RWPE2 (cell line): ENCODE data around the gene PRTFDC1.

ENCODE experiments used
- ATAC-seq: fragments of 200-7000 bp; cut with Tn5 transposase; 3 replicates; pipeline ENCODE4 v1.9.1; 2021; ENCODE audit warnings: low read depth
- DNase-seq: peaks from one replicate; pipeline ENCODE4 v3.0.0-alpha.2; 2020; ENCODE audit warnings: low spot score
- H3K27ac ChIP-seq: fragments of 450-650 bp; 2 replicates; pipeline ENCODE4 v1.5.1; 2017; ENCODE audit warnings: mild to moderate bottlenecking; ENCODE audit not compliant: poor library complexity, severe bottlenecking
- H3K27me3 ChIP-seq: fragments of 250-450 bp; sonication (Bioruptor Pico); 2 replicates; pipeline ENCODE4 v1.5.1; 2021; ENCODE audit warnings: mild to moderate bottlenecking, moderate library complexity; ENCODE audit not compliant: insufficient read depth, poor library complexity, severe bottlenecking
- H3K36me3 ChIP-seq: fragments of 250-450 bp; sonication (Bioruptor Pico); 2 replicates; pipeline ENCODE4 v1.5.1; 2020; ENCODE audit warnings: low read depth, mild to moderate bottlenecking, moderate library complexity
- H3K4me1 ChIP-seq: fragments of 250-450 bp; sonication (Bioruptor Pico); 2 replicates; pipeline ENCODE4 v1.5.1; 2021; ENCODE audit warnings: mild to moderate bottlenecking, moderate library complexity; ENCODE audit not compliant: insufficient read depth, poor library complexity, severe bottlenecking
- H3K4me3 ChIP-seq: fragments of 250-450 bp; sonication (Bioruptor Pico); 2 replicates; pipeline ENCODE4 v1.5.1; 2021; ENCODE audit warnings: mild to moderate bottlenecking, moderate library complexity; ENCODE audit not compliant: severe bottlenecking
- H3K9me3 ChIP-seq: fragments of 250-450 bp; sonication (Bioruptor Pico); 2 replicates; pipeline ENCODE4 v1.5.1; 2021; ENCODE audit warnings: mild to moderate bottlenecking, moderate library complexity; ENCODE audit not compliant: severe bottlenecking
- CTCF ChIP-seq: fragments of 450-650 bp; IDR thresholded peaks from one replicate; pipeline ENCODE4 v1.5.1; 2017; ENCODE audit warnings: mild to moderate bottlenecking, moderate library complexity; ENCODE audit not compliant: poor library complexity, severe bottlenecking

PRTFDC1 gene

DNA sequence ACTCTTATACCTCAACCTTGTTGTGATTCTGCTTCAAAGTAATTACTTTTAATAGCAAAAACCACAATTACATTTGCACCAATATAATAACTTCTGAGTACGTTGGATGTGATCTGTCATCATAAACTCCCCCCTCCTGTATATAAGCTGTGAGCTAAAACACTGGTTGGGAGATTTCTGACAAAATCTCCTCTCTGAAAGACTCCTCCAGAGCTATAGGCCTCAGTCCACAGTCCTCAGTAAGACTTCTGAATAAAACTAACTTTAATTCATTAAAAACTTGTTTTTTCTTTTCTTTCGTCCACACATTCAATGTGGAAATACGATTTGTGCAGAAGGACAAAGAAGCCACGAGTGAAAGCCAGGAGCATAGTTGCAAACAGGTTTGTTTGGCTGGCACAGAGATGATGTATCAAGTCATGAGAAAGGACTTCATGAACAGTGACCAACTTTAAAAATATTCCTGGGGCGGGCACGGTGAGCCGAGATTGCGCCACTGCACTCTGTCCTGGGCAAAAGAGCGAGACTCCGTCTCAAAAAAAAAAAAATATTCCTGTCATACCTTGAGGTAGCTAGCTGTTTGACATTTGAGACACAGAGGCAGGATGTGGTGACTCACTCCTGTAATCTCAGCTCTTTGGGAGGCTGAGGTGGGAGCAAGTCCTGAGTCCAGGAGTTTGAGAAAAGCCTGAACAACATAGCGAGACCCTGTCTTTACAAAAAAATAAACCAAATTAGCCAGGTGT lies 137.7 kb downstream of the PRTFDC1 start:
- Histone ChIP-seq H3K27me3 (no peaks in the 10 kb centered on the region), H3K4me1 (peaks cover 15% of the 10 kb centered on the region), H3K36me3 (no peaks in the 10 kb centered on the region), H3K9me3 (no peaks in the 10 kb centered on the region), H3K4me3 (no peak overlapping the region), H3K27ac (peak overlapping the region; percentile 78)
- ATAC-seq, result peak; percentile 94
- DNase-seq, result peak; percentile 69
- TF ChIP-seq CTCF, result no peak

DNA sequence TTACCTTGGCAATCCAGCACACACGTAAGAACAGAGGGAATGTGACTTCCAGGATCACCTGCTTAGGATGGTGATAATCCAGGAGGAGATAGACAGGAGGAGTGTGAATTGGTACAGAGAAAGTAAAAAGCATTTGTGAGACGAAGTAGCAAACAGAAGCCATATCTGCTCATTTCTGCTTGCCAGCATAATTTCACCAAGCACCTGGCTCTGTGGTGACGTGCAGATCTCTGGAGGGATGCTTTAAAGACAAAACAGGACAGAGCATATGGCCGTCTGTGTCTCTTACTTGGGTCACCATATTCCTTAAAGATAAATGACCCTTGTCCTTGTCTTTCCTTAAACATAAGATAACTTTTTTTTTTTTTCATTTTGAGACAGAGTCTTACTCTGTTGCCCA lies 138.6 kb downstream of the PRTFDC1 start:
- ATAC-seq (no peak), DNase-seq (no peak)
- Histone ChIP-seq H3K9me3 (no peaks in the 10 kb centered on the region), H3K4me1 (peaks cover 9% of the 10 kb centered on the region), H3K36me3 (no peaks in the 10 kb centered on the region), H3K27ac (peak overlapping the region; percentile 78), H3K4me3 (no peak overlapping the region), H3K27me3 (no peaks in the 10 kb centered on the region)
- no peak for TF ChIP-seq CTCF

DNA sequence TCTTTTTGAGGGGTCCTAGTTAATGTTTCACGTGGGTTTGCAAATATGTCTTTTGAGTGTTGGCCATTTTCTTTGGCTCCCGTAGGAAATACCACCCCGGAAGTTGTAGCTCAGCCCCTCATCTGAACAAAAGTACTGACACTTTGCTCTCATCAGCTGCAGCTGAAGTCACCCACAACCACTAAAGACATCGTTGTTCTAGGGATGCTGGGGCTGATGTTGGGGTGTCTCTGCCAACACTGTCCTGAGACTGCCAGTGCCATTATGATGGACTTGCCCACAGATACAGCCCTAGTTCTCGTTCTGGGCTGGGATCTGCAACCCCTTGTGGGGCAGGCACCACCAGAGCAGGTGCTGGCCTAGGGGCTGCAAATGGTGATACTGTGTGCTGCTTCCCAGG lies 146.1 kb downstream of the PRTFDC1 start:
- Histone ChIP-seq H3K4me1 (no peaks in the 10 kb centered on the region), H3K27me3 (no peaks in the 10 kb centered on the region), H3K27ac (no peak overlapping the region), H3K4me3 (no peak overlapping the region), H3K9me3 (no peaks in the 10 kb centered on the region), H3K36me3 (no peaks in the 10 kb centered on the region)
- no peak for TF ChIP-seq CTCF
- ATAC-seq (no peak), DNase-seq (no peak)

DNA sequence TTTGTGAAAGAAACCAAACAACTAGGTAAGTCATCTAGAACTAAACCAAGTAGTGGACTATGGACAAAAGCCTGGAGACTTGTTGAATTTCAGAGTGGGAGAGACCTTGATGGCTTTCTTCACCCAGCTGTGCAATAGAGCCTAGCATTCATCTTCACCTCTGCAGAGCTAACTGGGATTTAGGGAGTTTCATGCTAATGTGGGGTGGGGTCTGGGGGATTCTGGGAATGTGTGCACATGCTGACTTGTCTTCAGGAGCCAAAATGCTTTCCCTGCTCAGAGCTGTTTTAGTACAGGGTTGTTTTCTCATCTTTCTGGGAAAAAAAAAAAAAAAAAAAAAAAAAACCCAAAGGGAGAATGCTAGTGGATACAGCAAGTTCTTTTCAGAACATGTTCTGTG lies 147.4 kb downstream of the PRTFDC1 start:
- no peaks in the 10 kb centered on the region for H3K36me3 ChIP-seq
- H3K27me3 ChIP-seq, result no peaks in the 10 kb centered on the region
- no peaks in the 10 kb centered on the region for H3K9me3 ChIP-seq
- H3K4me1 ChIP-seq, result no peaks in the 10 kb centered on the region
- H3K4me3 ChIP-seq, result no peak overlapping the region
- no peak for ATAC-seq
- H3K27ac ChIP-seq, result no peak overlapping the region
- no peak for TF ChIP-seq CTCF
- DNase-seq, result no peak

DNA sequence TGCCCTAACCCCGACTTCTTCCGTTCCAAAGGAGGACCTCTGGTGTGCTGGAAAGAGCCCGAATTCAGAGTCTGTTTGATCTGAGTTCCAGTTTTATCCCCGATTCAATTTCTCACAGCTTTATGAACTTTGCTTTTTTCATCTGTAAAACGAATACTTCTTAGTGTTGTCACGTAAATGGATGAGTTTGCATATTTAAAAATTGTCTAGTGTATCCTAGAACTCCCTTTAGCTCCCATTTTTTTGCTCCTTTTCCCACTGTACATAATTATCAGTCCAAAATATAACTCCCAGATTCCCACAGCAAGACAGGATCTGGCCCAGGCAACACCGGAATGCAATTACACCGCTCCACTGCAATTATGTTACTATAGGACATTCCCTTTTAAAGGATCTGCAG lies 148.0 kb downstream of the PRTFDC1 start:
- H3K27ac ChIP-seq, result no peak overlapping the region
- no peaks in the 10 kb centered on the region for H3K4me1 ChIP-seq
- H3K4me3 ChIP-seq, result no peak overlapping the region
- no peaks in the 10 kb centered on the region for H3K36me3 ChIP-seq
- no peaks in the 10 kb centered on the region for H3K9me3 ChIP-seq
- DNase-seq, result no peak
- no peaks in the 10 kb centered on the region for H3K27me3 ChIP-seq
- ATAC-seq, result no peak
- TF ChIP-seq CTCF, result no peak
